ENCODE data around the gene KCNQ1. TPM values are rescaled to one million over a fixed set of nuclear protein-coding genes. Genes with fewer than 3 reads are reported as not detected.

Gene KCNQ1
- polyA plus RNA-seq, 1 of the 3 experiments (the other 2 are of a cell fraction) = 0.05 TPM

- H3K4me2 ChIP-seq = no peak overlapping the region
- TF ChIP-seq MAX (IDR thresholded peaks at IDR 0.05; ENCODE audit: low read depth) = no peak
- TF ChIP-seq MEF2A (IDR thresholded peaks at IDR 0.05; ENCODE audit: borderline replicate concordance, low read depth) = no peak
- no peak for TF ChIP-seq GATA2 (CRISPR knock-in tag; IDR thresholded peaks at IDR 0.05)
- no peak for TF ChIP-seq RXRA (IDR thresholded peaks at IDR 0.05; ENCODE audit: borderline replicate concordance, low read depth)
- no peak for TF ChIP-seq ZBTB33 (IDR thresholded peaks at IDR 0.05; ENCODE audit: borderline replicate concordance, low read depth)
- no peak for TF ChIP-seq POLR2AphosphoS5 (IDR thresholded peaks at IDR 0.05; ENCODE audit: low read depth, low read length)
- no peak for TF ChIP-seq ELF1 (IDR thresholded peaks at IDR 0.05)
- no peak for TF ChIP-seq RAD21 (IDR thresholded peaks at IDR 0.05; ENCODE audit: low read length)
- TF ChIP-seq NRF1 (IDR thresholded peaks at IDR 0.05; ENCODE audit: low read depth, low read length) = no peak
- TF ChIP-seq SIN3A (IDR thresholded peaks at IDR 0.05; ENCODE audit: borderline replicate concordance, low read depth, low read length) = no peak
- TF ChIP-seq YY1 (IDR thresholded peaks at IDR 0.05; ENCODE audit: low read depth) = no peak
- no peak for TF ChIP-seq EZH2phosphoT487 (IDR thresholded peaks at IDR 0.05; ENCODE audit: borderline replicate concordance, low read depth)
- TF ChIP-seq TCF12 (IDR thresholded peaks at IDR 0.05) = no peak
- TF ChIP-seq FOSL2 (IDR thresholded peaks at IDR 0.05; ENCODE audit: borderline replicate concordance, low read depth) = no peak
- no peak for TF ChIP-seq CHD2 (IDR thresholded peaks at IDR 0.05; ENCODE audit: low read length, partially characterized antibody)
- TF ChIP-seq MXI1 (IDR thresholded peaks at IDR 0.05; ENCODE audit: low read depth, low read length) = no peak
- no peak for TF ChIP-seq FOXJ3 (CRISPR knock-in tag; IDR thresholded peaks at IDR 0.05)
- no peak for TF ChIP-seq USF1 (IDR thresholded peaks at IDR 0.05; ENCODE audit: borderline replicate concordance, low read depth)
- H3K36me3 ChIP-seq (replicated peaks in 1 of 2; ENCODE audit: control insufficient read depth in 1 of 2, insufficient read depth in 2 of 2, low read length in 1 of 2) = no peaks in the 10 kb centered on the region
- H3K9me3 ChIP-seq = 0 out of 2 replicates have a peak, but pooled peaks cover 2% of the 10 kb centered on the region
- no peak overlapping the region for H3K27ac ChIP-seq (ENCODE audit: low read depth in 2 of 2, low read length in 1 of 2)
- ChIA-PET CTCF (interaction anchor here (4.0 kb wide), 1 partner anchor 50 kb away, joined by 23 read pairs; no protein-coding TSS in a partner anchor), POLR2A (no interaction called here)
- peaks cover 0 to 9% of the 10 kb centered on the region in 2 experiments; a peak in 1 of 4 replicates for H3K4me1 ChIP-seq (ENCODE audit: control insufficient read depth in 1 of 2, insufficient read depth in 2 of 2, low read depth in 1 of 2, low read length in 1 of 2)
- WGBS (ENCODE audit: low lambda C conversion rate) = 27% methylated on average over 3 of the region's 3 CpGs
- no peaks in the 10 kb centered on the region for H3K9me2 ChIP-seq
- no peak overlapping the region for H3K4me3 ChIP-seq (ENCODE audit: low read depth in 2 of 2, low read length in 1 of 2)
- H3F3A ChIP-seq (replicated peaks; ENCODE audit: insufficient read depth) = no peaks in the 10 kb centered on the region
- no peak overlapping the region for H3K9ac ChIP-seq
- no peaks in the 10 kb centered on the region for H3K79me2 ChIP-seq (ENCODE audit: insufficient read depth)
- no peaks in the 10 kb centered on the region for H4K20me1 ChIP-seq (ENCODE audit: insufficient read depth)
- no peak overlapping the region for H2AFZ ChIP-seq (ENCODE audit: low read depth)
- no peak for DNase-seq
- no peaks in the 10 kb centered on the region for H3K27me3 ChIP-seq (ENCODE audit: insufficient read depth)
Measured at GRCh38 chr11:2482204-2482603, 37.4 kb downstream of the KCNQ1 start.

Data from SK-N-SH (cell line).